ENCODE data around the gene KHDC4. TPM values are rescaled to one million over a fixed set of nuclear protein-coding genes. Genes with fewer than 3 reads are reported as not detected.

Gene KHDC4
- total and polyA plus RNA-seq, 2 donors (not counting 1 experiment from before 2014, with no cell fraction given), result 24.6 to 25.4 TPM

DNA sequence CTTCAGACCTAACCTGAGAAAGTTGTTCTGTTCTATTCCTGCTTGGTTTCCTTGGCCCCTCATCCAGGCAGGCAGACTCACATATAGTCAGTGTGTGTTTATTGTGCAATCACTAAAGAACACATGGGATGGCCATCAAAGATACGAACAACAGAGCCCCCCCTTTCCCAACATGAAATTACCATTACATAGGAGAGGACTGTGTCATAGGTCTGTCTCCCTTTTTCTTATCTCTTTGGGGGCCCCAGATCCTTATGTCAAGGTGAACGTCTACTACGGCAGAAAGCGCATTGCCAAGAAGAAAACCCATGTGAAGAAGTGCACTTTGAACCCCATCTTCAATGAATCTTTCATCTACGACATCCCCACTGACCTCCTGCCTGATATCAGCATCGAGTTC lies 53.3 kb downstream of the KHDC4 start:
- no peak for DNase-seq (ENCODE audit: low read depth in 2 of 2)
- no peaks in the 10 kb centered on the region for H3K27me3 ChIP-seq (ENCODE audit: control insufficient read depth, insufficient read depth, low read length)
- no peak for TF ChIP-seq EZH2 (IDR thresholded peaks at IDR 0.05; ENCODE audit: low read length, missing control alignments)
- TF ChIP-seq, protein P1, sequence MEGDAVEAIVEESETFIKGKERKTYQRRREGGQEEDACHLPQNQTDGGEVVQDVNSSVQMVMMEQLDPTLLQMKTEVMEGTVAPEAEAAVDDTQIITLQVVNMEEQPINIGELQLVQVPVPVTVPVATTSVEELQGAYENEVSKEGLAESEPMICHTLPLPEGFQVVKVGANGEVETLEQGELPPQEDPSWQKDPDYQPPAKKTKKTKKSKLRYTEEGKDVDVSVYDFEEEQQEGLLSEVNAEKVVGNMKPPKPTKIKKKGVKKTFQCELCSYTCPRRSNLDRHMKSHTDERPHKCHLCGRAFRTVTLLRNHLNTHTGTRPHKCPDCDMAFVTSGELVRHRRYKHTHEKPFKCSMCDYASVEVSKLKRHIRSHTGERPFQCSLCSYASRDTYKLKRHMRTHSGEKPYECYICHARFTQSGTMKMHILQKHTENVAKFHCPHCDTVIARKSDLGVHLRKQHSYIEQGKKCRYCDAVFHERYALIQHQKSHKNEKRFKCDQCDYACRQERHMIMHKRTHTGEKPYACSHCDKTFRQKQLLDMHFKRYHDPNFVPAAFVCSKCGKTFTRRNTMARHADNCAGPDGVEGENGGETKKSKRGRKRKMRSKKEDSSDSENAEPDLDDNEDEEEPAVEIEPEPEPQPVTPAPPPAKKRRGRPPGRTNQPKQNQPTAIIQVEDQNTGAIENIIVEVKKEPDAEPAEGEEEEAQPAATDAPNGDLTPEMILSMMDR (conservative IDR thresholded peaks at IDR 0.05 in 1 of 2, IDR thresholded peaks at IDR 0.05 in 1 of 2; ENCODE audit: low read depth in 1 of 2, low read length in 2 of 2), result no peak

DNA sequence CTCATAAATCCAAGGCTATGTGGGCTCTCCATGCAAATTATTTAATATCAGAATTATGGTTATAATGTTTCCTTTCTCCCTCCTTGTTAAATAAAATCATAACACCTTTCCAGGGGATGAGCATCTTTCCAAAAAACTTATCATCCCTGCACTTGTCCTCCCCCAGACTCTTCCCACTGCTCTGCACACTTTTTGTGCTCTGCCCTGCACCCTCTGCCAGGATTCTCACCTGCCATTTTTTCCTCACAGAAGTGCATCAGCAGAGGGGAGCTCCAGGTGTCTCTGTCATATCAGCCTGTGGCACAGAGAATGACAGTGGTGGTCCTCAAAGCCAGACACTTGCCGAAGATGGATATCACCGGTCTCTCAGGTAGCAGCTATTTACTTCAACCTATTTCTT lies 54.0 kb downstream of the KHDC4 start:
- Histone ChIP-seq H3K9me3 (ENCODE audit: control insufficient read depth, insufficient read depth, low read depth, low read length) (no peaks in the 10 kb centered on the region), H3K27ac (ENCODE audit: insufficient read depth, low read length) (no peak overlapping the region), H3K4me3 (replicated peaks in 1 of 4; ENCODE audit: control extremely low read depth in 1 of 4, insufficient read depth in 1 of 4, low read depth in 3 of 4, low read length in 4 of 4) (no peak overlapping the region), H3K79me2 (ENCODE audit: control insufficient read depth, insufficient read depth, low read length) (no peaks in the 10 kb centered on the region), H3K4me2 (ENCODE audit: extremely low read depth, insufficient read depth, low read length) (no peak overlapping the region), H3K4me1 (ENCODE audit: control insufficient read depth, extremely low read depth, insufficient read depth, low read length) (peaks cover 5% of the 10 kb centered on the region), H3K27me3 (ENCODE audit: control insufficient read depth, insufficient read depth, low read length) (no peaks in the 10 kb centered on the region), H2AFZ (ENCODE audit: low read length) (no peak overlapping the region), H3K36me3 (ENCODE audit: control insufficient read depth, insufficient read depth, low read length) (no peaks in the 10 kb centered on the region), H4K20me1 (ENCODE audit: control insufficient read depth, extremely low read depth, insufficient read depth, low read length) (no peaks in the 10 kb centered on the region), H3K9ac (ENCODE audit: insufficient read depth, low read length) (no peak overlapping the region)
- TF ChIP-seq, protein P1 (conservative IDR thresholded peaks at IDR 0.05 in 1 of 2, IDR thresholded peaks at IDR 0.05 in 1 of 2; ENCODE audit: low read depth in 1 of 2, low read length in 2 of 2), result no peak
- no peak for TF ChIP-seq EZH2 (IDR thresholded peaks at IDR 0.05; ENCODE audit: low read length, missing control alignments)
- no peak for DNase-seq (ENCODE audit: low read depth in 2 of 2)

More for the DNA sequence above, 53.3 kb downstream of the KHDC4 start:
- peaks cover 5% of the 10 kb centered on the region for H3K4me1 ChIP-seq (ENCODE audit: control insufficient read depth, extremely low read depth, insufficient read depth, low read length)
- H3K36me3 ChIP-seq (ENCODE audit: control insufficient read depth, insufficient read depth, low read length), result no peaks in the 10 kb centered on the region
- no peaks in the 10 kb centered on the region for H4K20me1 ChIP-seq (ENCODE audit: control insufficient read depth, extremely low read depth, insufficient read depth, low read length)
- no peak overlapping the region for H2AFZ ChIP-seq (ENCODE audit: low read length)
- no peak overlapping the region for H3K4me2 ChIP-seq (ENCODE audit: extremely low read depth, insufficient read depth, low read length)
- no peak overlapping the region for H3K4me3 ChIP-seq (replicated peaks in 1 of 4; ENCODE audit: control extremely low read depth in 1 of 4, insufficient read depth in 1 of 4, low read depth in 3 of 4, low read length in 4 of 4)
- H3K27ac ChIP-seq (ENCODE audit: insufficient read depth, low read length), result no peak overlapping the region
- H3K79me2 ChIP-seq (ENCODE audit: control insufficient read depth, insufficient read depth, low read length), result no peaks in the 10 kb centered on the region
- H3K9me3 ChIP-seq (ENCODE audit: control insufficient read depth, insufficient read depth, low read depth, low read length), result no peaks in the 10 kb centered on the region
- H3K9ac ChIP-seq (ENCODE audit: insufficient read depth, low read length), result no peak overlapping the region

DNA sequence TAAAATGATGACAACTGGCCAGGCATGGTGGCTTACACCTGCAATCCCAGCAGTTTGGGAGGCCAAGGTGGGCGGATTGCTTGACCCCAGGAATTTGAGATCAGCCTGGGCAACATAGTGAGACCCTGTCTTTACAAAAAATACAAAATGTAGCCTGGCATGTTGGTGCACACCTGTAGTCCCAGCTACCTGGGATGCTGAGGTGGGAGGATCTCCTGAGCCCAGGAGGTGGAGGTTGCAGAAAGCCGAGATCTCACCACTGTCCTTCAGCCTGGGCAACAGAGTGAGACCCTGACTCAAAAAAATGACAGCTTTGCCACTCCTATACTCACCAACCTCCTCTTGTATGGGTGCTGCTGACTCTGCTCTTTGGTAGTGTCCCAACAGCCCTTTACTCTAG lies 56.3 kb downstream of the KHDC4 start:
- TF ChIP-seq, protein P1 (conservative IDR thresholded peaks at IDR 0.05 in 1 of 2, IDR thresholded peaks at IDR 0.05 in 1 of 2; ENCODE audit: low read depth in 1 of 2, low read length in 2 of 2), result no peak
- TF ChIP-seq EZH2 (IDR thresholded peaks at IDR 0.05; ENCODE audit: low read length, missing control alignments), result no peak
- Histone ChIP-seq H3K36me3 (ENCODE audit: control insufficient read depth, insufficient read depth, low read length) (no peaks in the 10 kb centered on the region), H3K4me2 (ENCODE audit: extremely low read depth, insufficient read depth, low read length) (no peak overlapping the region), H4K20me1 (ENCODE audit: control insufficient read depth, extremely low read depth, insufficient read depth, low read length) (no peaks in the 10 kb centered on the region), H3K79me2 (ENCODE audit: control insufficient read depth, insufficient read depth, low read length) (no peaks in the 10 kb centered on the region), H3K27ac (ENCODE audit: insufficient read depth, low read length) (no peak overlapping the region), H3K4me1 (ENCODE audit: control insufficient read depth, extremely low read depth, insufficient read depth, low read length) (no peaks in the 10 kb centered on the region), H3K9me3 (ENCODE audit: control insufficient read depth, insufficient read depth, low read depth, low read length) (no peaks in the 10 kb centered on the region), H2AFZ (ENCODE audit: low read length) (no peak overlapping the region), H3K4me3 (replicated peaks in 1 of 4; ENCODE audit: control extremely low read depth in 1 of 4, insufficient read depth in 1 of 4, low read depth in 3 of 4, low read length in 4 of 4) (no peak overlapping the region), H3K27me3 (ENCODE audit: control insufficient read depth, insufficient read depth, low read length) (no peaks in the 10 kb centered on the region), H3K9ac (ENCODE audit: insufficient read depth, low read length) (no peak overlapping the region)
- no peak for DNase-seq (ENCODE audit: low read depth in 2 of 2)
